ENCODE measurements around the gene SULT4A1. TPM values are rescaled to one million over a fixed set of nuclear protein-coding genes. Genes with fewer than 3 reads are reported as not detected.

The SULT4A1 gene
- total RNA-seq, 4 donors from 2014 or later = 2.1 TPM; not detected in 3

DNA sequence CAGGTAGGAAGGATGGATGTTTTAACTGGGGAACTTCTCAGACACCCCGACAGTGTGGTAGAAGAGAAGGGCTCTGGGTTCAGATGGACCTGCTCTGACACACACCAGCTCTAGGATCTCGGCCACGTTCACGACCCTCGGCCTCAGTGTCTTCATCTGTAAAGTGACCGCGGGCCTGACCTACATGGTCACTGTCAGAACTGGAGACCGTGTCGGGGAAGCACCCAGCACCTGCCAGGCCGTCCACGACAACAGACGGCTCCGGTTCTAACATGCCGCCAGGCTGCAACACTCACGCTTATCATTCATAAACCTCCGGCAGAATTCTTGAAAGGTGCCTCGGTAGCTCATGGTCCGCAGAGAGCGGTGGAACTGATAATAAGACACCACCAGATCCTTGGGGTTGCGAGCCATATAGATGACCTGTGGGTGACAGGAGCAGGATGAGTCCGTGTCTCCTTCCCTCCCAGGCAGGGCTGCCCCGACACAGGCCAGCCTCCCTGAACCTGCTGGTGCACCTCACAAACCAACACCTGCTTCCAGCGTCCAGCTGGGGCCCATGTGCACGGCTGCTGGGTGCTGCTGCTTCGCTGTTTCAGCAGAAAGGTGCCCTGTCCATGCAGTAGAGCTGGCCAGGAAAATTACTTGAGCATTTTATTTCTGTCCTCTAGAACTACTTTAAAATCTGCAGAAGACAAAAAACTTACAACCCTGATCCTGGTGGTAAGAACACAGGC lies 23.6 kb downstream of the SULT4A1 start:
- H3K4me3 ChIP-seq = no peak overlapping the region
- H3K36me3 ChIP-seq = no peaks in the 10 kb centered on the region
- no peaks in the 10 kb centered on the region for H3K27me3 ChIP-seq
- DNase-seq = no peak
- H3K27ac ChIP-seq = no peak overlapping the region
- no peak for TF ChIP-seq POLR2A (IDR thresholded peaks at IDR 0.05)
- TF ChIP-seq, protein P1, sequence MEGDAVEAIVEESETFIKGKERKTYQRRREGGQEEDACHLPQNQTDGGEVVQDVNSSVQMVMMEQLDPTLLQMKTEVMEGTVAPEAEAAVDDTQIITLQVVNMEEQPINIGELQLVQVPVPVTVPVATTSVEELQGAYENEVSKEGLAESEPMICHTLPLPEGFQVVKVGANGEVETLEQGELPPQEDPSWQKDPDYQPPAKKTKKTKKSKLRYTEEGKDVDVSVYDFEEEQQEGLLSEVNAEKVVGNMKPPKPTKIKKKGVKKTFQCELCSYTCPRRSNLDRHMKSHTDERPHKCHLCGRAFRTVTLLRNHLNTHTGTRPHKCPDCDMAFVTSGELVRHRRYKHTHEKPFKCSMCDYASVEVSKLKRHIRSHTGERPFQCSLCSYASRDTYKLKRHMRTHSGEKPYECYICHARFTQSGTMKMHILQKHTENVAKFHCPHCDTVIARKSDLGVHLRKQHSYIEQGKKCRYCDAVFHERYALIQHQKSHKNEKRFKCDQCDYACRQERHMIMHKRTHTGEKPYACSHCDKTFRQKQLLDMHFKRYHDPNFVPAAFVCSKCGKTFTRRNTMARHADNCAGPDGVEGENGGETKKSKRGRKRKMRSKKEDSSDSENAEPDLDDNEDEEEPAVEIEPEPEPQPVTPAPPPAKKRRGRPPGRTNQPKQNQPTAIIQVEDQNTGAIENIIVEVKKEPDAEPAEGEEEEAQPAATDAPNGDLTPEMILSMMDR (IDR thresholded peaks at IDR 0.05) = no peak
- no peaks in the 10 kb centered on the region for H3K4me1 ChIP-seq
- intact Hi-C loops (cut with DNase I; ENCODE audit: low total_unique reads) = no loop called here
- H3K9me3 ChIP-seq = no peaks in the 10 kb centered on the region

DNA sequence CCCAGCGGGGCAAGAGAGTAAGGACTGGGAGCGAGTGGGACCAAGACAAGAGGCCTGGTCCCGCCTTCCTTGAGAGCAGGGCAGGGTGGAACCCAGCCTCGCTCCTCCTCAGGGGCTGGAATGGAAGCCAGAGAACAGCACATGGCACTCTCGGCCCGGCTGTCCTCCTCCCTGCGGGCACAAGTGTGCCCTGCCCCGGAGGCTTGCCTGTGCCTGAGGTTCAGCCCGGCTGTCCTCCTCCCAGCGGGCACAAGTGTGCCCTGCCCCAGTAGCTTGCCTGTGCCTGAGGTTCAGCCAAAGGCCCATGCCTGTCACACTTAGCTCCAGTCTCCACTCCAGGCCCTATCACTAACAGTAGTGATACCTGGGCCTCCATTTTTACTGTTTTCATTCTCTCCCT lies 24.2 kb downstream of the SULT4A1 start:
- no peak overlapping the region for H3K4me3 ChIP-seq
- intact Hi-C loops (cut with DNase I; ENCODE audit: low total_unique reads) = no loop called here
- TF ChIP-seq, protein P1 (IDR thresholded peaks at IDR 0.05) = no peak
- TF ChIP-seq POLR2A (IDR thresholded peaks at IDR 0.05) = no peak
- no peaks in the 10 kb centered on the region for H3K4me1 ChIP-seq
- H3K27me3 ChIP-seq = no peaks in the 10 kb centered on the region
- H3K27ac ChIP-seq = no peak overlapping the region
- H3K36me3 ChIP-seq = no peaks in the 10 kb centered on the region
- DNase-seq = no peak
- H3K9me3 ChIP-seq = no peaks in the 10 kb centered on the region

DNA sequence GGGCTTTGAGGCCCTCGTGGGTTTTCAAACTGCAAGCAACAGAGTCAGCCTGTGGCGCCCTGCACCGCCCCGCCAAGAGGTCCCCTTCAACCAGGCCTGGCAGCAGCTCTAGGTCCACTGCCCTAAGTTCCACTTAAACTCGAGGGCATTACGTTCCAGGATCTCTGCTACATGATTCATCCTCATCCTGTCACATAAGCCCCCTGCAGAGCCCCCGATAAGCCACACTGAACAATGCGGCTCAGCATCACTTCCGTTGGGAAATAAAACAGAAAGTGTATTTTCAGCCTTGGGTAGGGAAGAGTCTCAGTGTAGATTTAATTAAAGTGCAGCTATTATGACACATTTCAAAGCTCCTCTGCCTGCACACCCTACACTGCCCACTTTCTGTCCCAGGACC lies 24.6 kb downstream of the SULT4A1 start:
- no peak for DNase-seq
- Histone ChIP-seq H3K4me1 (no peaks in the 10 kb centered on the region), H3K9me3 (no peaks in the 10 kb centered on the region), H3K27me3 (no peaks in the 10 kb centered on the region), H3K36me3 (no peaks in the 10 kb centered on the region), H3K4me3 (no peak overlapping the region), H3K27ac (no peak overlapping the region)
- TF ChIP-seq POLR2A (IDR thresholded peaks at IDR 0.05) = no peak
- TF ChIP-seq, protein P1 (IDR thresholded peaks at IDR 0.05) = no peak
- intact Hi-C loops (cut with DNase I; ENCODE audit: low total_unique reads) = no loop called here

DNA sequence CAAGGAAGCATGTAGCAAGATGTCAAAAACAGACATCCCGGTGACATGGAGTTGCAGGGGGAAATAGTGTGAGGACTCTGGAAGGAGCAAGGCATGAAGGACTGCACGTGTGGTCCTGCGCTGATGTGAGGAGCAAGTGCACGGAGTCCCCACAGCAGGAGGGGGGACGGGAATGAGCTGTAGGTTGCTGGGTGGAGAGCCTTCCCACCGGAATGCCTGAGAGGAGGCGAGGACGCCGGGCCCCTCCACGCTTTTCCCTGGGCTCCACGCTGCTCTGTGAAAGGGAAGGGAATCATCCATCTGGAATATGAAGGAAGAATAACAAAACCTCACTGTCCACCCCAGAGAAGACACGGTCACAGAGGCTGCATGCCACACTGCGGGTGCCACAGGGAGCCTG lies 26.6 kb downstream of the SULT4A1 start:
- Histone ChIP-seq H3K9me3 (no peaks in the 10 kb centered on the region), H3K4me1 (no peaks in the 10 kb centered on the region), H3K4me3 (no peak overlapping the region), H3K36me3 (no peaks in the 10 kb centered on the region), H3K27me3 (no peaks in the 10 kb centered on the region), H3K27ac (no peak overlapping the region)
- intact Hi-C loops (cut with DNase I; ENCODE audit: low total_unique reads) = no loop called here
- TF ChIP-seq POLR2A (IDR thresholded peaks at IDR 0.05) = no peak
- TF ChIP-seq, protein P1 (IDR thresholded peaks at IDR 0.05) = no peak
- no peak for DNase-seq

DNA sequence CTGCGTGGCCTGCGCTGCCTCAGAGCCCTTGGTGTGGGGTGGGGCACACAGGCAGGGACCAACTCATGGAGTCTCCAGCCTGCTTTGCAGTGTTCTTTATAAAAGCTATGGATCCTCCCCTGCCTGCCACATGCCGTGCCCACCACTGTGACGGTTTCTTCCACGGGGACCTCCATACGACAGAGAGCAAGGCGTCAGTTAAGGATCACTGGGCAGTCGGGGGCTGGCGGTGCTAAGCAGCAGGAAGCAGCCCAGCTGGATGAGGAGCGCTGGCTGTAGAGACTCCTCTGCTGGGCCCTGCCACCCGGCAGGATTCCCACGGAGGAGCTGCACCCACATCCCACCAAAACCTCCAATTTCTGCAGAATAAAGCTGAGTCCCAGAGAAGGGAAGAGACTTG lies 27.1 kb downstream of the SULT4A1 start:
- no peaks in the 10 kb centered on the region for H3K36me3 ChIP-seq
- TF ChIP-seq POLR2A (IDR thresholded peaks at IDR 0.05) = no peak
- TF ChIP-seq, protein P1 (IDR thresholded peaks at IDR 0.05) = no peak
- H3K9me3 ChIP-seq = no peaks in the 10 kb centered on the region
- H3K4me1 ChIP-seq = no peaks in the 10 kb centered on the region
- intact Hi-C loops (cut with DNase I; ENCODE audit: low total_unique reads) = no loop called here
- H3K27ac ChIP-seq = no peak overlapping the region
- H3K27me3 ChIP-seq = no peaks in the 10 kb centered on the region
- no peak overlapping the region for H3K4me3 ChIP-seq
- DNase-seq = no peak
